HG02623 (cell line): ENCODE results near the gene PARD3.

ENCODE experiments used
- ATAC-seq: cut with Tn5 transposase; IDR thresholded peaks from one replicate; pipeline ENCODE4 v1.9.1; 2021; ENCODE audit warnings: moderate library complexity; ENCODE audit not compliant: unreplicated experiment

Gene PARD3

DNA sequence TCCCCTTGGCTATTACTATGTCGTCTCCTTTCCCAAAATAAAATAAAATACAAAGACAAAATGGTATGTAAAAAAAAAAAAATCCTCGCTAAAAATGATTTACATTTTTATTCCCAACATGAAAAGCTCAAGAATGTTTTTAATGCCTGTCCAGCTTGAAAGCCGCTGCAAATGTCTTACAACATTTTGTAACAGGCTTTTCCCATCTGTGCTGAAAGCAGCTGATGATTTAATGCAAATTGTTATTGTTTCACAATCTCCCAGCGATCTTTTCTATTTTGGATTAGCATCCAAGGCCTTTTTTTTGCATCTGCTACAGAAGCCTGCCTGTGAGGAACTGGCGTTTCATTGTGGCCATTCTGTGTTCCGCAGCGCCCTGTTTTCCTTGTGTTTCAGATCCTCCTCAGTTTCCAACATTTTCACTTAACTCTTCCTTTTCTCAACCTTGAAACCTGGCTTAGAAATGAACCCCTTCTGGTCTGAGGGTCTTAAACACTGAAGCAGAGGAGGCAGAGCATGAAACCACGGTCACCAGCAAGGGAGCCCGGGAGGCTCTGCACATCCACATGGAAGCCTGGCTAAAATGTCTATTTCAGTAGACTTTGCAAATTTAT, 712.1 kb downstream of the PARD3 start:
- no peak for ATAC-seq

DNA sequence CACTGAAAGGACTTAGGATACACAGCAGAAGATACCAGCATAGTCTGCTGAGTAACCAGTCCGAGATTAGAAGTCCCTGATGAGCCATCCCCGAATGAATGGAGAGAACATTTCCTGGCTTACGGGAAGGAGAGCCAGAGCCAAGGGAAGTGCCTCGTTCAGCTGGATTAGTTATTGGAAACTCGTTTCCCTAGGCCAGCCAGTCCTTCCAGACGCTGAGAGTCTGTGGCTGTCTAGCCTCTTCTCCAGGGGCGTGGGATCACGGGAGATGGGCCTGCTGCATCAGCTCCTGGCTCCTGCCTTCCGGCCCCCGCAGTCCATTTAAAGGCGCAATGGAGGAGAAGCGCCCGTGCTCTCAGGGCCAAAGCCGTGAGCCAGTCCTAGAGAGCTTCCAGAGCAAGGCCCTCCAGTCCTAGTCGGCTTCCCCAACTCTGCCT, 712.8 kb downstream of the PARD3 start:
- ATAC-seq: no peak

DNA sequence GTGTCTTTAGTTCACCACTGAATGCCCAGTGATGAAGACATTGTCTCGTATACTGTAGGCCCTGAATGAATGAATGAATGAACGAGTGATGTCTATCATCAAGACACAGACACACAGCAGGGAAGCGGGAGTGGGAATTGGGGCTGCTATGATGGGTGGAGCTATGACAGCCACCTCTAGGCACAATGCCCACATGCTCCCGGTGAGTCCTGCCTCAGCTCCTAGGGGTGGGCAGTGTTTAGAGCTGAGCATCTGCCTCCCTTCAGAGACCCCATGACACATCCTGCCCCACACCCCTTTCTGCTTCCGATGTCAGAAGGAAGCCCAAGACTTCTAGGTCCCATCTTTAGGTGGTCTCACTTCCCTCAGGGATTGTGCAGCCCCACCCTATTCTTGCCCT, 714.1 kb downstream of the PARD3 start:
- no peak for ATAC-seq

DNA sequence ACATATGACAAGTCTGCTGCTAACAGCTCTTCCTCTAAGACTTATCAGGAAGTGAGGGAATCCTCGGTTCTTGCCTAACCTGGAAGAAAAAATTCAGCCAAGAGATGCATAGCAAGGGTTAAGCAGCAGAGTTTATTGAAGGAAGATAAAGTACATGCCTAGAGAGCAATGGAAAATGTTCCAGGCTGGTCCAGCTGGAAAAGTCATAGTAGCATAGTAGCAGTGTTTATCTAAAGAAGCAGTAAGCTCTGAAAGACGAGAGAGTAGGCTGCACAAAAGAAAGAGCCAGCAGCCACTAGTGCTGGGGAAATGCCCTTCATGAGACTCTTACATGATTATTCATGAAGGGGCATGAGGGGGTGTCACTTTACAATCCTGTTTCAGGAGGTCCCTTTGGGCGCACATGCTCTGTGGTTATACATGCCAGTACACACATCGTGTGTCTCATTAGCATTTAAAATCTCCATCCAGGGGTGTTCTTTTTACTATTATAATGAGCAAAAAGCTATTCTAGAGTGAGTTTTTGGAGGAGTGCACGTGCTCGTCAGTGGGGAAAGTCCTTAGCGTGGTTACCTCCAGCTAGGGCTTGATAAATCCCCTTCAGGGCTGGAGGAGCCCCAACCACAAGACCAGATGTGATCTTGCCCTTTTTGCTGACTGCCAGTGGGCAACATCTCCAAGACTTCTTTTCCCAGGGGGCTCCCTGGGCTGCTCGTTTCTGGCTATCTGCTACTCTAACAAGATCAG, 716.1 kb downstream of the PARD3 start:
- no peak for ATAC-seq

DNA sequence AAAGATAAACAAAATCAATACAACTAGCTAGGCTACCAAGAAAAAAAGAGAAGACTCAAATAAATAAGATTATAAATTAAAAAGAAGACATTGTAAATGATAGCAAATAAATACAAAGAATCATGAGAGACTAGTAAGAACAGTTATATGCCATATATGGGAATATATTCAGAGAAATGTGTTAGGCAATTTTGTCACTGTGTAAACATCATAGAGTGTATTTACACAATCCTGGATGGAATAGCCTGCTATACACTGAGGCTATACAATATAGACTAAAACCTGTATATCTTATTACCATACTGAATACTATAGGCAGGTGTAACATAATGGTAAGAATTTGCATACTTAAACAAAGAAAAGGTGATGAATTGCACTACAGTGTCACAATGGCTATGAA, 717.4 kb downstream of the PARD3 start:
- no peak for ATAC-seq

DNA sequence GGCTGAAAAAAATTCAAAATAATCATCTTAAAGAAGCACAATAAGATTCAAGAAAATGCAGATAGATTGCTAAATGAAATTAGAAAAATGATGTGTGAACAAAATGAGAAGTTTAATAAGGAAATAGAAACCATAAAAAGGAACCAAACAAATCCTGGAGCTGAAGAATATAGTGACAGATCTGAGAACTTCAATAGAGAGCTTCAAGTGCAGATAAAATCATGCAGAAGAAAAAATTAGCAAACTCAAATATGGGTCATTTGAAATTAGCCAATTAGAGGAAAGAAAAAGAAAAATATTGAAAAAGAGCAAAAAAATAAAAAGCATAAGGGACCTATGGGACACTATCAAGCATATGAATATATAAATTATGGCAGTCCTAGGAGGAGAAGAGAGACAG, 720.1 kb downstream of the PARD3 start:
- ATAC-seq: no peak

DNA sequence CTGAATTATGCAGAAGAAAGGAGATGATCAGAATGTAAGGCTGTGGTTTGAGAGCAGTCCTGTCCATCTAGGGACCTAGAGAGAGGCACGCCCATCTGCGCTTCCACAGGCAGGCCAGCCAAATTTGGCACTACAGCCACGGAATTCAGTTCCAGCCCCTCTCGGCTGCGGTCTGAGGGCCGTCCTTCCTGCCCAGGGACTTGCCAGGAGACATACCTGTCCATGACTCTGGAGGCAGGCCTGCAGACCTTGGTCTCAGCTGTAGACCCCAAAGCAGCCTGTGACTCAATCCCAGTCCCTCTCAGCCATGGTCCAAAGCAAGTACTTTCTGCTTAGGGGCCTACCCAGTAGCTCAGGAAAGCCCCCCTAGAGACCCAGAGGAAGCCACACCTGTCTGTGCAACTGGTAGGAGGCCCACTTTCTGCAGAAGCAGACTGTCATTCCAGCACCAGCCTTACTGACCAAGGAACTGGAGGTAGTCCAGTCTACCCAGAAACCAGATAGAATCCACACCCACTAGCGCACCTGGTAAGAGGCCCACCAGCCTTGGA, 720.9 kb downstream of the PARD3 start:
- ATAC-seq: no peak

DNA sequence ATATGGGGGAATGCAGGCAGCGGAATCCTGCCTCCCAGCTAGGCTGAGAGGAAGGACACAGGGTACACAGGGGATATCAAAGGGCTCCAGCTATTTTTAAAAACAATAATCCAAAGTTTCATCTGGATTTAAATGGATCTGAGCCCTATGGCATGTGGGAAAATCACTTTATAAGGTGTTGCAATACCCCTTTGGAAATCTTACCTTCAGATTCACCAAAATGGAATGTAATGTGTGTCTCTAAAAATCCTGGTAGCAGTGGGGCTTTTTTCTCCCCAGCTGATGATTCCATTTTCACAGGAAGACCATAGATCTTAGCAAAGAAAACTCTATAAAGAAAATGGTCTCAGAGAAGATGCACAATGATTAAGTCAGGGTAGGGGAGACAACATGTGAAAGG, 722.2 kb downstream of the PARD3 start:
- ATAC-seq: no peak

DNA sequence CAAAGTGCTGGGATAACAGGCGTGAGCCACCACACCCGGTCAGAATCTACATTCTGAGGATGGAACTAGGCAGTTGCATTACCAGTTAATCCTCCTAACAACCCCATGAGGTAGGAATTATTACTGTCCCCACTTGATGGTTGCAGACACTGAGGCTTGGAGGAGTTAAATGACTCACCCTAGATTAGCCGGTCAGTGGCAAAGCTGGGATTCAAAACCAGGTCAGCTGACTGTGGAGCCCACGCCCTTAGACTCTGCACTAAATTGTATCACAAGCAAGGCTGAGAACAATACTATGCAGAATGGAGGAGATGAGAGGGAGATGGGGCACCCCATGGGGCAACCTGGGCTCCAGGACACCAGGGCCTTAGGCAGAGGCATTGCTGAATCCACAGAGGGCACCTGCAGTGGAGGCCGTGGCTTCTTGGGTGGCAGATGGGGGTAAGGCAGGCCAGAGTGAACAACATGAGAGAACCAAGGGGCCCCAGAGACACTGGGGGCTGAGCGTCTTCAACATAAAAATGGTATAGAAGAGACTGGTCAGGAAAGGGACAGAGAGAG, 723.4 kb downstream of the PARD3 start:
- no peak for ATAC-seq

DNA sequence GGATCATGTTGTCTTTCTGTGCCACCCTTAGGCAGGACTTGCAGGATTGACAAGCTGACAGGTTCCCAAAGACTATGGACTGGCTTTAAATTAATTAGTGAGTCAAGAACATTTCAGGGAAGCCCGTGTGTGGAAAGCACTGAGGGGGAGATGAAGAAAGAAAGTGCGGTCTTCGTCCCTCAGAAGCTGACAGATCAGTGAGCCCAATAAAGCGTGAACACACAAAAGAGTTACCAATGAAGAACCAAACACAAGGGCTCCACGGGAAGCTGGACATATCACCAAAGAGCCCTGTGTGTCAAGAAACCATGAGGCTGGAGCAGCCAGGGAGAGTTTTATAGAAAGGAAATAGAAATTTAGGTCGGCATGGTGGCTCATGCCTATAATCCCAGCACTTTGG, 725.8 kb downstream of the PARD3 start:
- no peak for ATAC-seq

DNA sequence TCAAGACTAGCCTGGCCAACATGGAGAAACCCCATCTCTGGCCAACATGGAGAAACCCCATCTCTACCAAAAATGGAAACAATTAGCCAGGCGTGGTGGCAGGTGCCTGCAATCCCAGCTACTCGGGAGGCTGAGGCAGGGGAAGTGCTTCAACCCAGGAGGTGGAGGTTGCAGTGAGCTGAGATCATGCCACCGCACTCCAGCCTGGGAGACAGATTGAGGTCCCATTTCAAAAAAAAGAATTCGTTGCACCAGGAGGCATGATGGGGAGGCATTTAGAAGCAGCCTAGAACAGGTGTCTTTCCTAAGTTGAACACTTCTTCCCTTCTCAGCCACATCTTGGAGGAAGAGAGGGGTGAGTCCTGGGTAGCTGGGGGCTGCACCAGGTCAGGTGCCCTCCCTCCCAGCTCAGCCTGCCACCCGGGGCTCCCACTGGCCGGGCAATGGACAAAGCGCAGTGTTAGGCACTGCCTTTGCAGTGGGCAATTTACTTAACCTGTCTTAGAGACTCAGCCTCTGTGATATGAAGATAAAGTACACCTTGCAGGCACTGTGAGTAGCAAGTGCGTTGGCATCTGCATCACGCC, 726.8 kb downstream of the PARD3 start:
- no peak for ATAC-seq

DNA sequence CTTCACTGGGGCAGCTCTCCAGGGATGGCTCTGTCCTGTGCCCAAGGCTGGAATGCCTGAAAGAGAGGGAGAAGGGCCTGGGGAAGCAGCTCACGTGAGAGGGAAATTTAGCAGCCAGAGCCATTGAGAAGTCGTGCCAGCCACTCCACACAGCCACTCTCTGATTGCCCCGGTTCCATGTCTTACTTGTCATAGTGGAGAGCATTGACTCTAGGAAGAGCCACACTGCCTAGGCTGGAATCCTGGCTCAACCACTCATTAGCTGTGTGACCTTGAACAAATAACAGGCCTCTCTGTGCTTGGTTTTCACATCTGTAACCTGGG, 728.0 kb downstream of the PARD3 start:
- no peak for ATAC-seq

DNA sequence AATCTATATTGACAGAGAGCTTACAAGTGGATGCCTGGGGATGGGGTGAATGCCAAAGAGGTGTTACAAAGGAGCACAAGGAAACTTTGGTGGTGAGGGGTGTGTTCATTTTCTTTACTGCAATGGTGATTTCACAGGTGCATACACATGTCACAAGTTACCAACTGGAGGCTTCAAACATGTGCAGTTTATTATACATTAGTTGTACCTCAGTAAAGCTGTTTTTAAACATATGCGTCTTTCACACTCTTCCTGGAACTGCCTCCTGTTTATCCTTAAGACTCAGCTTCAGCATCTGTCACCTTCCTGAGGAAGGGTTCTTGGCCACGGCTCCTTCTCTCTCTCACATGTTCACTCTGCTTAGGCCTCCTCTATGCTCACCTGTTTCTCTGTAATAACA, 731.5 kb downstream of the PARD3 start:
- ATAC-seq: no peak

DNA sequence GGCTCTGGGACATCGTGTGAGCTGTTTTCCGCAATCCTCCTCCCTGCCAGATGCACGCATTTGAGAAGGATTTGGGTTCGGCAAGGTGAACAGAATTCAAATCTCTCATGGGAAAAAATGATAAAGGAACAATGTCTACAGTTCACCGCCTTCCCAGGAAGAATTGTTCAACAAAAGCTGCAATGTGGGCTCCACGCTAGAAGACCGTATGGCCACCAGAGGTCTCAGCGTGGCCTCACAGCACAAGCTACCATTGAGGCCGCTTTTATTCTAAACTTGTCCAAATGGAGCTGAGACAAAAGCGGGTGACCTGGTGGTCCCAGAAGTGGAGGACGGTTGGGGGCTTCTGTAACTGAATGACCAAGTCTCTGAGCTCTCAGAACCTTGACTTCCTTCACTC, 733.1 kb downstream of the PARD3 start:
- ATAC-seq: no peak

DNA sequence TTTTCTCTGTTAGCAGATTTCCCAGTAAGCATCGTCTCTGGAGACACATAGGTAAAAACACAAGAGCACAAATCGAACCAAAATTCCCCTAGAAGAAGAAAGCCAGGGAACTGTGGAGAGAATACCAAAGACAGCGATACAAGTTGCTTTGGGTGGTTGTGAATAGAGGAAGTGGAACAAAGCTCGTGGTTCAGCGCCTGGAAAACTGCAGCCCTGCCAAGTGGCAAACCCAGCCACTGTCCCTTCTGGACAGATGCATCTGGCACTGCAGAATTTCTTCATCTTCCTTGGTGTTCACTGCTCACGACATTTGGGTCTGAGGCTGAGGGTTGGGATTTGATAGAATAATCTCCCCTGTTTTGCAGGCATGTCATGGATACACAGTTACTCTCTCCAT, 733.8 kb downstream of the PARD3 start:
- no peak for ATAC-seq

DNA sequence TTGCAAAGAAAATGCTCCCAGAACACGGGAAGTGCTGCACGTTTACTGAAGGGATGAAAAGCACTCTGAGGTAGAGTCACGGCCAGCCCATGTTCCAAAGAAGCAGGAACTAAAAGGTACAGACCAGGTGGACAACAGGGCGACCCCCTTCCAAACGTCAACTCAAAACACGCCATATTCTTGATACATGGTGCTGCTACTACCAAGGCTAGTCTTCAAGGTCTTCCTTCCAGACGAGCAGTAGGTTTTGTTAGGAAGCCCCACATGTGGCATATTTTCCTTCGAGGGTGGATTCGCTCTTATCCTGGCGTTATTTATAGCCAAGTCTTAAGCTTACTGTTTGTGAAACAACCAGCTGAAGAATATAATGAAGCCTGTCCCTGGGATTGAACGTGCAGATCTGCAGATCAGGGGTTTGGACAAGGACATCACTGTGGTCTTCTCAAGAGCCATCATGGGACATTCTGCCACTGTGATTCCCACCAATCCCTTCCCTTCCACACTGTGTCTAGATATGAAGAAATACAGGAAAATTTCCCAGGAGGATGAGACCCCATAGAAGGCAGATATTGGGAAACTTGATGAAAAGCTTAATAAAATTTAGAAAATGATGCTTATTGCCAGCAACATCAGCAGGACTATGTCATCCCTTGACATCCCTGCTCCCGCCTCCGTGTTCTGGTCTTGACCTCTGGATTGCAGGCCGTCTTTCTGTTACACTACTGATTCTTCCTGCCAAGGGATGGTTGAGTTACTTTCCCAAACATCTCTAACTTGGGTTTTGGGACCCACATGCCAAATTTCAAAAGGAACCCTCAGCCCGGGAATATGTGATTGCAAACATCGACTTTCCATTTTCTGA, 734.4 kb downstream of the PARD3 start:
- no peak for ATAC-seq

DNA sequence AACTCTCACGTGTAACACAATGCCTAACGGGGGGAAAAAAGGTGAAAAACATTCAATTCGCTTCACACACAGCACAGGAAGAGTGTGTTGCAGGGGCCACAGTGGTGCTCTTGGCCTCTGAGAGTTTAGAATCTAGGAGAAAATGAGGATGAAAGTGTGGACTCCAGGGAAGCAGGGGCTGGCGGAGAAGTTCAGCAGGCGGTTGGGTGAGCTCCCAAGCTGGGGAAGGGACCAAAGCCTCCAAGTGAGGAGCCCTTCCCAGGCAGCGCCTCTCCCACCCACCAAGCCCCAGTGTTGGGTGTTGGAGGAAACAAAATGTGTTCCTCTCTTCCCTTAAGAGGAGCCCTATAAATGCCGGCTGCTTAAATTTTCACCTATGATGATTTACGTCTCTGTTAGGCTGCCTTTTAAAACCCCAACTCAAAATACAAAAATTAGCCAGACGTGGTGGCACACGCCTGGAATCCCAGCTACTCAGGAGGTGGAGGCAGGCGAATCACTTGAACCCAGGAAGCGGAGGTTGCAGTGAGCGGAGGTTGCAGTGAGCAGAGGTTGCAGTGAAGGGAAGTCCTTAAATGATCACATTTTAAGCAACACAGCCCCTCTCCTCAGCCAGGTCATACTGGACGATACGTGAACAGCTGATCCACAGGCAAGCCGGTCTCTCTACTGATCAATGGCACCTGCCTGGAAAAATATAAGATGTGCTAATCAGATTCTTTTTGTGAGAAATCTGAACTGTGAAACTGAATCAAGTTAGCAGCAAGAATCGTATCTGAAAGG, 735.2 kb downstream of the PARD3 start:
- no peak for ATAC-seq

DNA sequence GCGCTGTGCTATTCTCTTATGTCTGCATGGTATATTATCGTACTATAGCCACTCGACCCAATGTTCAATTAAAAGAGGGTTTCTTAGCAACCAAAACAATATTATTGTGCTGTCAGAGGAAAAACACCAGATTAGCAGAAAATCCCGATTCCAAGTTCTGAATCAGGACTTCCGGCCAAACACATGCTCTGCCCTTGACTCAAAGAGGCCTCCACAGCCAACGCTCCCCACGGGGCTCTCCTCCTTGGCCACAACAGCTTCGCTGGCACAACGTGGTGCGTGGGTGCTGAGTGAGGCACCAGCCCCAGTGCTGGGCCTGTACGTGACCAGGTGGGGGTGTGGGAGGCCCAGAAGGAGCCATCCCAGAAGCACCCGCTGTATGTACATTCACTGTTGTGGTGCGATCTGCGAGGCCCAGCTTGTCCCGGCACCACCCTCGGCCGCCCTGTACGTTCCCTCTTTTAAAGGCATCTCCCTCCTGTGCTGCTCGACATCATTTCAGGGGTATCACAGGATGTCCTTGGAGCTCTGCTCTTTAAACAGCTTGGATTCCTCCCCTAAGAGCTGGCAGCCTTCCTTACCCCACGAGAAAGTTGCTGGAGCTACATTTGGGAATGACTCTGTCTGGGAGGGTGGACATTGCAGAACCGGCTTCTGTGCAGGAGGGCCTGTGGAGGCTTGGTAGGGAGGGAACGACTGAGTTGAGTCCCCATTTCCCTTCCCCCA, 736.2 kb downstream of the PARD3 start:
- no peak for ATAC-seq

DNA sequence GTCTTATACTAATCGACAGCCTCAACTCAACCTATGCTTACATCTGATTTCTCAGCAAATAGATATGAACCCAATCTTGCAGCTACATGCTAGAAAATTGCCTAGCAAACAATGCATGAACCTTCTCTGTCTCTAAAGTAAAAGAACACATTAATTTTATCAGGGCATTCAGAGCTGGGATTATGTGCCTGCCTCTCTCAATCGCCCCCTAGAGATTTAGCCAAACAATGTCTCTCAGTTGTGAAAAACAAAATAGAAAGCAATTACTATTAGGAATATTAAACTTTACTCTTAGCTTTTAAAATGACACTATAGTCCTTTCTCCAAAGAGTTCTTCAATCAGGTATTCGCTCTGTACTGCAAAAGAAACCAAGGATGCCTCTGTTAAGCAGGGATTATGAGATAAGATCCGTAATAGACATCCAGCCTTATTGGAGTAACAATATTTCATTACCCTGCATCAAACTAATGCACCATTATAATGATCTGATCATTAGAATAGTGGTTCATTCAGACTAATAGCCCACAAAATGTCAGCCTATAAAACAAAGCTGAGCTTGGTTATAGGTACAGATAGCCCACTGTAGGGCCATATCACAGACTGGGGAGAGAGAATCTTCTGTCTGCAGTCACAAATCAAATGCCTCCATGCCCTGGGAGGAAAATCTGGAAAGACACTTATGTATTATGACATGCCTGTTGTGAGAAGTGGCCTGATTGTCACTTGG, 736.9 kb downstream of the PARD3 start:
- no peak for ATAC-seq
